IgD-negative memory B cell (primary cell): ENCODE data around the gene AHNAK2. TPM values are rescaled to one million over a fixed set of nuclear protein-coding genes. Genes with fewer than 3 reads are reported as not detected.
"Not testable (repeated sequence)": the region's sequence is repeated elsewhere in the genome, so short reads cannot be mapped to it uniquely, and the experiment has no call there.

ENCODE experiments used
- H3K27ac Mint-ChIP-seq, 3 donors: one replicate each; pipeline ENCODE4 v1.8.0; 2020 to 2022; ENCODE audit warnings: mild to moderate bottlenecking in 3 of 3, mixed read lengths in 3 of 3, moderate library complexity in 1 of 3
- H3K27me3 Mint-ChIP-seq: one replicate; pipeline ENCODE4 v1.8.0; 2021; ENCODE audit warnings: mixed read lengths
- H3K36me3 Mint-ChIP-seq: one replicate; pipeline ENCODE4 v1.8.0; 2020; ENCODE audit warnings: mild to moderate bottlenecking, mixed read lengths
- H3K4me1 Mint-ChIP-seq, 3 donors: one replicate each; pipeline ENCODE4 v1.8.0; 2020 to 2022; ENCODE audit warnings: mixed read lengths in 3 of 3, mild to moderate bottlenecking in 1 of 3
- H3K4me3 Mint-ChIP-seq, 4 donors: one replicate each; pipeline ENCODE4 v1.8.0; 2020 to 2022; ENCODE audit warnings: mild to moderate bottlenecking in 4 of 4, mixed read lengths in 4 of 4, moderate library complexity in 3 of 4
- H3K9me3 Mint-ChIP-seq, 3 donors: one replicate each; pipeline ENCODE4 v1.8.0; 2020 to 2021; ENCODE audit warnings: mixed read lengths in 3 of 3, mild to moderate bottlenecking in 1 of 3
- polyA plus RNA-seq: library from polyadenylated mRNA; unstranded; fragments of 300-500 nt; fragmentation: Illumina TruSeq; gene quantifications from one replicate; pipeline ENCODE4 v1.2.3, GENCODE V29; 2021

Gene AHNAK2
- polyA plus RNA-seq, 1 donor from 2014 or later, result 0.68 TPM

- H3K4me1 Mint-ChIP-seq, result peaks cover 9 to 13% (median 10%) of the 10 kb centered on the region in 3 donors
- peaks cover 1% of the 10 kb centered on the region for H3K36me3 Mint-ChIP-seq
- no peaks in the 10 kb centered on the region for H3K27me3 Mint-ChIP-seq
- H3K9me3 Mint-ChIP-seq, result no peaks in the 10 kb centered on the region
- H3K27ac Mint-ChIP-seq, result peak overlapping the region in 1 of 3 donors; percentile 18
- H3K4me3 Mint-ChIP-seq, result peak overlapping the region in 1 of 4 donors; percentile 4
These were observed 48.6 kb downstream of the AHNAK2 start for GRCh38 chr14:104929268-104930230.

- Mint-ChIP-seq H3K27me3 (no peaks in the 10 kb centered on the region), H3K4me3 (no peak overlapping the region), H3K4me1 (peaks cover 14 to 18% (median 15%) of the 10 kb centered on the region in 3 donors), H3K36me3 (peaks cover 1% of the 10 kb centered on the region), H3K27ac (no peak overlapping the region), H3K9me3 (no peaks in the 10 kb centered on the region)
These were observed 49.6 kb downstream of the AHNAK2 start for GRCh38 chr14:104928391-104929133.

- H3K9me3 Mint-ChIP-seq, result no peaks in the 10 kb centered on the region
- H3K4me3 Mint-ChIP-seq, result no peak overlapping the region
- H3K27me3 Mint-ChIP-seq, result no peaks in the 10 kb centered on the region
- H3K36me3 Mint-ChIP-seq, result peaks cover 1% of the 10 kb centered on the region
- peaks cover 16 to 24% (median 22%) of the 10 kb centered on the region in 3 donors for H3K4me1 Mint-ChIP-seq
- no peak overlapping the region for H3K27ac Mint-ChIP-seq
These were observed 50.3 kb downstream of the AHNAK2 start for GRCh38 chr14:104927901-104928300.

- H3K27me3 Mint-ChIP-seq, result no peaks in the 10 kb centered on the region
- H3K27ac Mint-ChIP-seq, result peak overlapping the region in 1 of 3 donors; percentile 32
- peaks cover 20 to 27% (median 27%) of the 10 kb centered on the region in 3 donors for H3K4me1 Mint-ChIP-seq
- H3K9me3 Mint-ChIP-seq, result no peaks in the 10 kb centered on the region
- H3K36me3 Mint-ChIP-seq, result peaks cover 1% of the 10 kb centered on the region
- H3K4me3 Mint-ChIP-seq, result peak overlapping the region in 3 of 4 donors; percentile 12 to 95 (median 90)
These were observed 50.8 kb downstream of the AHNAK2 start for GRCh38 chr14:104927432-104927816.

GRCh38 chr14:104926619-104927431 is 51.3 kb downstream of the AHNAK2 start:
- H3K27me3 Mint-ChIP-seq, result no peaks in the 10 kb centered on the region
- H3K9me3 Mint-ChIP-seq, result no peaks in the 10 kb centered on the region
- H3K36me3 Mint-ChIP-seq, result peaks cover 1% of the 10 kb centered on the region
- peak overlapping the region; percentile 78 to 95 (median 85) for H3K4me3 Mint-ChIP-seq
- H3K27ac Mint-ChIP-seq, result peak overlapping the region in 2 of 3 donors; percentile 46 to 60
- H3K4me1 Mint-ChIP-seq, result peaks cover 20 to 28% (median 26%) of the 10 kb centered on the region in 3 donors

- Mint-ChIP-seq H3K27ac (peak overlapping the region in 2 of 3 donors; percentile 46 to 60), H3K4me1 (peaks cover 24 to 32% (median 28%) of the 10 kb centered on the region in 3 donors), H3K4me3 (peak overlapping the region; percentile 79 to 97 (median 88)), H3K36me3 (peaks cover 1% of the 10 kb centered on the region), H3K27me3 (no peaks in the 10 kb centered on the region), H3K9me3 (no peaks in the 10 kb centered on the region)
These were observed 52.1 kb downstream of the AHNAK2 start for GRCh38 chr14:104925855-104926609.

- peak overlapping the region; percentile 78 to 91 (median 88) for H3K27ac Mint-ChIP-seq
- H3K27me3 Mint-ChIP-seq, result no peaks in the 10 kb centered on the region
- peak overlapping the region; percentile 79 to 97 (median 87) for H3K4me3 Mint-ChIP-seq
These were observed 52.8 kb downstream of the AHNAK2 start for GRCh38 chr14:104925214-104925854.

GRCh38 chr14:104924421-104925213 is 53.6 kb downstream of the AHNAK2 start, which contains the start of gene PLD4:
Gene PLD4, plus strand, starts transcription at chr14:104924879. Its CDS starts 2,262 bp downstream, at chr14:104927141.
- Mint-ChIP-seq H3K4me3 (peak within 1 kb of the TSS; percentile 79 to 97 (median 87)), H3K36me3 (peaks cover 1% of the 10 kb centered on the region), H3K27me3 (no peaks in the 10 kb centered on the region), H3K9me3 (no peaks in the 10 kb centered on the region), H3K27ac (peak within 1 kb of the TSS; percentile 78 to 91 (median 88)), H3K4me1 (peaks cover 24 to 39% (median 31%) of the 10 kb centered on the region in 3 donors)

More at GRCh38 chr14:104925214-104925854, 52.8 kb downstream of the AHNAK2 start:
- H3K4me1 Mint-ChIP-seq, result peaks cover 24 to 35% (median 28%) of the 10 kb centered on the region in 3 donors
- H3K9me3 Mint-ChIP-seq, result no peaks in the 10 kb centered on the region
- H3K36me3 Mint-ChIP-seq, result peaks cover 1% of the 10 kb centered on the region

- Mint-ChIP-seq H3K27ac (peak overlapping the region; percentile 78 to 91 (median 88)), H3K4me3 (peak overlapping the region in 3 of 4 donors; percentile 79 to 97 (median 85)), H3K36me3 (peaks cover 1% of the 10 kb centered on the region), H3K4me1 (peaks cover 27 to 39% (median 34%) of the 10 kb centered on the region in 3 donors), H3K9me3 (no peaks in the 10 kb centered on the region), H3K27me3 (no peaks in the 10 kb centered on the region)
These were observed 54.3 kb downstream of the AHNAK2 start for GRCh38 chr14:104923640-104924420.

- peak overlapping the region in 1 of 3 donors; percentile 76 for H3K27ac Mint-ChIP-seq
- H3K9me3 Mint-ChIP-seq, result no peaks in the 10 kb centered on the region
- H3K4me3 Mint-ChIP-seq, result no peak overlapping the region
- peaks cover 1% of the 10 kb centered on the region for H3K36me3 Mint-ChIP-seq
- peaks cover 23 to 34% (median 26%) of the 10 kb centered on the region in 3 donors for H3K4me1 Mint-ChIP-seq
- H3K27me3 Mint-ChIP-seq, result no peaks in the 10 kb centered on the region
These were observed 58.2 kb downstream of the AHNAK2 start for GRCh38 chr14:104919993-104920315.

GRCh38 chr14:104919152-104919992 is 58.8 kb downstream of the AHNAK2 start:
- Mint-ChIP-seq H3K4me3 (peak overlapping the region in 1 of 4 donors; percentile 59), H3K4me1 (peaks cover 18 to 29% (median 22%) of the 10 kb centered on the region in 3 donors)
- H3K27me3 Mint-ChIP-seq, H3K36me3 Mint-ChIP-seq, H3K9me3 Mint-ChIP-seq, H3K27ac Mint-ChIP-seq: not testable (repeated sequence)
